WTC11 (cell line): Measurements from ENCODE around the gene HIP1. TPM values are rescaled to one million over a fixed set of nuclear protein-coding genes. Genes with fewer than 3 reads are reported as not detected.
"Not testable (repeated sequence)": the region's sequence is repeated elsewhere in the genome, so short reads cannot be mapped to it uniquely, and the experiment has no call there.

ENCODE experiments used
- ATAC-seq: fragments of 200-7000 bp; cut with Tn5 transposase; 2 replicates; pipeline ENCODE4 v1.10.0; 2021; ENCODE audit warnings: mild to moderate bottlenecking, moderate library complexity
- CTCF ChIA-PET: fragments of 300-600 bp; sonication (Branson Sonifier 250); formaldehyde crosslinking; loops from one replicate; lab custom pipeline; 2021; ENCODE audit warnings: antibody characterized with exemption; lab: Charles Lee
- POLR2A ChIA-PET: fragments of 350-600 bp; sonication (Branson Sonifier 250); formaldehyde crosslinking; loops from one replicate; lab custom pipeline; 2021; ENCODE audit warnings: antibody characterized with exemption; lab: Charles Lee
- DNase-seq: peaks from one replicate; pipeline ENCODE4 v3.0.0; 2021; ENCODE audit warnings: low spot score
- H3K27ac Mint-ChIP-seq: 2 replicates; pipeline ENCODE4 v1.8.0; 2021; ENCODE audit warnings: mixed read lengths
- H3K27me3 Mint-ChIP-seq: 2 replicates; pipeline ENCODE4 v1.8.0; 2021; ENCODE audit warnings: low read depth, mild to moderate bottlenecking, moderate library complexity, mixed read lengths
- H3K36me3 Mint-ChIP-seq: 2 replicates; pipeline ENCODE4 v1.8.0; 2021; ENCODE audit warnings: mixed read lengths
- H3K4me1 Mint-ChIP-seq: 2 replicates; pipeline ENCODE4 v1.8.0; 2022; ENCODE audit warnings: mixed read lengths
- H3K4me3 Mint-ChIP-seq: 2 replicates; pipeline ENCODE4 v1.8.0; 2021; ENCODE audit warnings: mild to moderate bottlenecking, moderate library complexity, mixed read lengths
- H3K9me3 Mint-ChIP-seq: 2 replicates; pipeline ENCODE4 v1.8.0; 2021; ENCODE audit warnings: mixed read lengths
- EMX1 ChIP-seq: fragments of 250-450 bp; sonication (Bioruptor Pico); IDR thresholded peaks from 2 replicates; pipeline ENCODE4 v1.8.0; 2021; ENCODE audit warnings: mild to moderate bottlenecking
- ESRRA ChIP-seq: sonication (generic); formaldehyde crosslinking; IDR thresholded peaks from 2 replicates; pipeline ENCODE4 v1.8.1; 2022; ENCODE audit warnings: mild to moderate bottlenecking, missing genetic modification reagents, borderline replicate concordance
- NFE2L1 ChIP-seq: sonication (generic); formaldehyde crosslinking; IDR thresholded peaks from 2 replicates; pipeline ENCODE4 v1.8.1; 2023; ENCODE audit warnings: missing genetic modification reagents
- NFYB ChIP-seq: sonication (generic); formaldehyde crosslinking; conservative IDR thresholded peaks from 2 replicates; pipeline ENCODE4 v1.8.0; 2022; ENCODE audit warnings: low read depth, missing genetic modification reagents
- SMAD3 ChIP-seq: sonication (generic); formaldehyde crosslinking; IDR thresholded peaks from 2 replicates; pipeline ENCODE4 v1.8.0; 2022; ENCODE audit warnings: missing genetic modification reagents, mild to moderate bottlenecking, borderline replicate concordance
- total RNA-seq: library from RNA; stranded (reverse); gene quantifications from 3 replicates; pipeline ENCODE4 v1.2.3, GENCODE V29; 2021
- TF ChIP-seq, protein P1 (sequence below): sonication (generic); formaldehyde crosslinking; IDR thresholded peaks from 2 replicates; pipeline ENCODE4 v1.8.1; 2023; ENCODE audit warnings: mild to moderate bottlenecking, missing genetic modification reagents, borderline replicate concordance
- TF ChIP-seq, protein P2 (sequence below): fragments of 250-450 bp; sonication (Bioruptor Pico); IDR thresholded peaks from 2 replicates; pipeline ENCODE4 v1.8.0; 2021; ENCODE audit warnings: mild to moderate bottlenecking
- TF ChIP-seq, protein P3 (sequence below): sonication (generic); formaldehyde crosslinking; IDR thresholded peaks from 2 replicates; pipeline ENCODE4 v1.8.1; 2022; ENCODE audit warnings: missing genetic modification reagents, borderline replicate concordance
- TF ChIP-seq, protein P4 (sequence below): sonication (generic); formaldehyde crosslinking; IDR thresholded peaks from 2 replicates; pipeline ENCODE4 v1.8.1; 2022; ENCODE audit warnings: mild to moderate bottlenecking, missing genetic modification reagents, moderate library complexity, borderline replicate concordance
- TF ChIP-seq, protein P5 (sequence below): sonication (generic); formaldehyde crosslinking; IDR thresholded peaks from 2 replicates; pipeline ENCODE4 v1.8.1; 2022; ENCODE audit warnings: mild to moderate bottlenecking, moderate library complexity, missing genetic modification reagents
- TF ChIP-seq, protein P6 (sequence below): sonication (generic); formaldehyde crosslinking; conservative IDR thresholded peaks from 2 replicates; pipeline ENCODE4 v1.8.1; 2022; ENCODE audit warnings: mild to moderate bottlenecking, missing genetic modification reagents

Gene HIP1
- total RNA-seq, 1 experiment from 2014 or later: 75.8 TPM

DNA sequence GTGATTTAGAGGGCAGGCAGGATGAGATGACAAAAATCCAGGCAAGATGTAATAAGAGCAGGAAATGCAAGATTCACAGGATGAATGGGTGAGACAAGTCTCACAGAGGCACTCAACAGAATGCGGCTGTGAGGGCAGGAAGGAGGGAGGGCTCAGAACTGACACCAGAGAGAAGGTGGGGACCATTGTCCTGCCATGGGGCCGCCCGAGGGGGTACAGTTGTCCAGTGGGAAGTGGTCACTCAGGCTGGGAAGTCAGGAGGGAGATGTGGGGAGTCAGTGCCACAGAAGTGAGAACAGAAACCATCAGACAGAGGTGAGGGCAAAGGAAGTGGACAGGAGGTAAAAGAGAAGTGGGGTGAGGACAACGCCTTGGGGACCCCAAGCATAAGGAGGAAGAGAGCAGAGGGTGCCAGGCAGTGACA, 8.9 kb downstream of the HIP1 start:
- Mint-ChIP-seq H3K36me3 (no peaks in the 10 kb centered on the region), H3K4me3 (no peak overlapping the region), H3K27ac (peak overlapping the region; percentile 75), H3K27me3 (no peaks in the 10 kb centered on the region; the same call in 1 of the 2 replicates), H3K9me3 (no peaks in the 10 kb centered on the region), H3K4me1 (peaks cover 31% of the 10 kb centered on the region)
- ATAC-seq (no peak), DNase-seq (no peak)
- ChIA-PET POLR2A (no interaction called here), CTCF (no interaction called here)
- TF ChIP-seq NFE2L1 (no peak), ESRRA (no peak), NFYB (CRISPR knock-in tag) (no peak), EMX1 (CRISPR knock-in tag) (no peak), SMAD3 (CRISPR knock-in tag) (no peak)
- TF ChIP-seq, protein P1, sequence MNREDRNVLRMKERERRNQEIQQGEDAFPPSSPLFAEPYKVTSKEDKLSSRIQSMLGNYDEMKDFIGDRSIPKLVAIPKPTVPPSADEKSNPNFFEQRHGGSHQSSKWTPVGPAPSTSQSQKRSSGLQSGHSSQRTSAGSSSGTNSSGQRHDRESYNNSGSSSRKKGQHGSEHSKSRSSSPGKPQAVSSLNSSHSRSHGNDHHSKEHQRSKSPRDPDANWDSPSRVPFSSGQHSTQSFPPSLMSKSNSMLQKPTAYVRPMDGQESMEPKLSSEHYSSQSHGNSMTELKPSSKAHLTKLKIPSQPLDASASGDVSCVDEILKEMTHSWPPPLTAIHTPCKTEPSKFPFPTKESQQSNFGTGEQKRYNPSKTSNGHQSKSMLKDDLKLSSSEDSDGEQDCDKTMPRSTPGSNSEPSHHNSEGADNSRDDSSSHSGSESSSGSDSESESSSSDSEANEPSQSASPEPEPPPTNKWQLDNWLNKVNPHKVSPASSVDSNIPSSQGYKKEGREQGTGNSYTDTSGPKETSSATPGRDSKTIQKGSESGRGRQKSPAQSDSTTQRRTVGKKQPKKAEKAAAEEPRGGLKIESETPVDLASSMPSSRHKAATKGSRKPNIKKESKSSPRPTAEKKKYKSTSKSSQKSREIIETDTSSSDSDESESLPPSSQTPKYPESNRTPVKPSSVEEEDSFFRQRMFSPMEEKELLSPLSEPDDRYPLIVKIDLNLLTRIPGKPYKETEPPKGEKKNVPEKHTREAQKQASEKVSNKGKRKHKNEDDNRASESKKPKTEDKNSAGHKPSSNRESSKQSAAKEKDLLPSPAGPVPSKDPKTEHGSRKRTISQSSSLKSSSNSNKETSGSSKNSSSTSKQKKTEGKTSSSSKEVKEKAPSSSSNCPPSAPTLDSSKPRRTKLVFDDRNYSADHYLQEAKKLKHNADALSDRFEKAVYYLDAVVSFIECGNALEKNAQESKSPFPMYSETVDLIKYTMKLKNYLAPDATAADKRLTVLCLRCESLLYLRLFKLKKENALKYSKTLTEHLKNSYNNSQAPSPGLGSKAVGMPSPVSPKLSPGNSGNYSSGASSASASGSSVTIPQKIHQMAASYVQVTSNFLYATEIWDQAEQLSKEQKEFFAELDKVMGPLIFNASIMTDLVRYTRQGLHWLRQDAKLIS (CRISPR knock-in tag): no peak
- TF ChIP-seq, protein P2, sequence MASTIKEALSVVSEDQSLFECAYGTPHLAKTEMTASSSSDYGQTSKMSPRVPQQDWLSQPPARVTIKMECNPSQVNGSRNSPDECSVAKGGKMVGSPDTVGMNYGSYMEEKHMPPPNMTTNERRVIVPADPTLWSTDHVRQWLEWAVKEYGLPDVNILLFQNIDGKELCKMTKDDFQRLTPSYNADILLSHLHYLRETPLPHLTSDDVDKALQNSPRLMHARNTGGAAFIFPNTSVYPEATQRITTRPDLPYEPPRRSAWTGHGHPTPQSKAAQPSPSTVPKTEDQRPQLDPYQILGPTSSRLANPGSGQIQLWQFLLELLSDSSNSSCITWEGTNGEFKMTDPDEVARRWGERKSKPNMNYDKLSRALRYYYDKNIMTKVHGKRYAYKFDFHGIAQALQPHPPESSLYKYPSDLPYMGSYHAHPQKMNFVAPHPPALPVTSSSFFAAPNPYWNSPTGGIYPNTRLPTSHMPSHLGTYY (CRISPR knock-in tag): no peak
- TF ChIP-seq, protein P3, sequence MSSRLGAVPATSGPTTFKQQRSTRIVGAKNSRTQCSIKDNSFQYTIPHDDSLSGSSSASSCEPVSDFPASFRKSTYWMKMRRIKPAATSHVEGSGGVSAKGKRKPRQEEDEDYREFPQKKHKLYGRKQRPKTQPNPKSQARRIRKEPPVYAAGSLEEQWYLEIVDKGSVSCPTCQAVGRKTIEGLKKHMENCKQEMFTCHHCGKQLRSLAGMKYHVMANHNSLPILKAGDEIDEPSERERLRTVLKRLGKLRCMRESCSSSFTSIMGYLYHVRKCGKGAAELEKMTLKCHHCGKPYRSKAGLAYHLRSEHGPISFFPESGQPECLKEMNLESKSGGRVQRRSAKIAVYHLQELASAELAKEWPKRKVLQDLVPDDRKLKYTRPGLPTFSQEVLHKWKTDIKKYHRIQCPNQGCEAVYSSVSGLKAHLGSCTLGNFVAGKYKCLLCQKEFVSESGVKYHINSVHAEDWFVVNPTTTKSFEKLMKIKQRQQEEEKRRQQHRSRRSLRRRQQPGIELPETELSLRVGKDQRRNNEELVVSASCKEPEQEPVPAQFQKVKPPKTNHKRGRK (CRISPR knock-in tag): no peak
- TF ChIP-seq, protein P4, sequence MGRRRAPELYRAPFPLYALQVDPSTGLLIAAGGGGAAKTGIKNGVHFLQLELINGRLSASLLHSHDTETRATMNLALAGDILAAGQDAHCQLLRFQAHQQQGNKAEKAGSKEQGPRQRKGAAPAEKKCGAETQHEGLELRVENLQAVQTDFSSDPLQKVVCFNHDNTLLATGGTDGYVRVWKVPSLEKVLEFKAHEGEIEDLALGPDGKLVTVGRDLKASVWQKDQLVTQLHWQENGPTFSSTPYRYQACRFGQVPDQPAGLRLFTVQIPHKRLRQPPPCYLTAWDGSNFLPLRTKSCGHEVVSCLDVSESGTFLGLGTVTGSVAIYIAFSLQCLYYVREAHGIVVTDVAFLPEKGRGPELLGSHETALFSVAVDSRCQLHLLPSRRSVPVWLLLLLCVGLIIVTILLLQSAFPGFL (CRISPR knock-in tag): no peak

DNA sequence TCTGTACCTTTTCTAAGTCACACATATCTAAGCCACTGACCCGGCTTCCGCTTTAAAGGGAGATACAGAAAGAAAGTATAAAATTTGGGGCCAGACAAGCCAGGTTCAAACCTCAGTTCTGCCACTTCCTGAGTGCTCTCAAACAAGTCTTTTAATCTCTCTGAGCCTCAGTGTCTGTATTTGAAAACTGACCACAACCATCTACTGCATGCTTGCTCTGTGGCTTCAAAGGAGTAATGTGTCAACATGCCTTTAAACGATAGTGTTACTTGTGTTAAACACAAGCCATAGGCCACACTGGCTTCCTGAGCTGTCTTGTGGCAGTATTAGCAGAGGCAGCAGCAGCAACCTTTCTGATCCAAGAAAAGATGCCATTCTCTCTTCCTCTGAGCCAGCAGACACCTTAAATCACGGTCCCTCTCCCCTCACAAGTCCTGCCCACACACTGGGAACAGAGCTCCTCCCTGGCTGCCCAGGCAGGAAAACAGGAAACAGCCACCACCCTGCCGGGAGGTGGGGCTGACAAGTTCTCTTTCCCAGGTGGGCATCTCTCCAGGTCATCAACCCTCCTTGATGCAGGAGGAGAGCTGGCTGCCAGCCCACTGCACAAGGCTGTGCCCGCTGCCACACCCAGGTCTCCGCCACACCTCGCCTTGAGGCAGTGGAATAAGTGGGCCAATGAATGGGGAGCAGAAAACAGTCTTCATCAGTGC, 10.7 kb downstream of the HIP1 start:
- POLR2A ChIA-PET: interaction anchor here (0.6 kb wide), 1 partner anchor 26 kb away, joined by 4 read pairs; no protein-coding TSS in a partner anchor
- TF ChIP-seq, protein P5, sequence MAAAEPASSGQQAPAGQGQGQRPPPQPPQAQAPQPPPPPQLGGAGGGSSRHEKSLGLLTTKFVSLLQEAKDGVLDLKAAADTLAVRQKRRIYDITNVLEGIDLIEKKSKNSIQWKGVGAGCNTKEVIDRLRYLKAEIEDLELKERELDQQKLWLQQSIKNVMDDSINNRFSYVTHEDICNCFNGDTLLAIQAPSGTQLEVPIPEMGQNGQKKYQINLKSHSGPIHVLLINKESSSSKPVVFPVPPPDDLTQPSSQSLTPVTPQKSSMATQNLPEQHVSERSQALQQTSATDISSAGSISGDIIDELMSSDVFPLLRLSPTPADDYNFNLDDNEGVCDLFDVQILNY (CRISPR knock-in tag): no peak
- TF ChIP-seq, protein P6, sequence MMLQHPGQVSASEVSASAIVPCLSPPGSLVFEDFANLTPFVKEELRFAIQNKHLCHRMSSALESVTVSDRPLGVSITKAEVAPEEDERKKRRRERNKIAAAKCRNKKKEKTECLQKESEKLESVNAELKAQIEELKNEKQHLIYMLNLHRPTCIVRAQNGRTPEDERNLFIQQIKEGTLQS: no peak
- TF ChIP-seq, all 79 proteins: peak for 0
- CTCF ChIA-PET: interaction anchor here (0.9 to 1.1 kb wide), 2 partner anchors 12 to 15 kb away, joined by 3 to 7 read pairs; no protein-coding TSS in a partner anchor
- Mint-ChIP-seq H3K27me3 (no peaks in the 10 kb centered on the region; the same call in 1 of the 2 replicates), H3K9me3 (no peaks in the 10 kb centered on the region), H3K4me1 (peaks cover 27% of the 10 kb centered on the region), H3K27ac (peak overlapping the region; percentile 83; the same call in 1 of the 2 replicates), H3K36me3 (no peaks in the 10 kb centered on the region), H3K4me3 (no peak overlapping the region)
- ATAC-seq (peak; percentile 80), DNase-seq (no peak)

DNA sequence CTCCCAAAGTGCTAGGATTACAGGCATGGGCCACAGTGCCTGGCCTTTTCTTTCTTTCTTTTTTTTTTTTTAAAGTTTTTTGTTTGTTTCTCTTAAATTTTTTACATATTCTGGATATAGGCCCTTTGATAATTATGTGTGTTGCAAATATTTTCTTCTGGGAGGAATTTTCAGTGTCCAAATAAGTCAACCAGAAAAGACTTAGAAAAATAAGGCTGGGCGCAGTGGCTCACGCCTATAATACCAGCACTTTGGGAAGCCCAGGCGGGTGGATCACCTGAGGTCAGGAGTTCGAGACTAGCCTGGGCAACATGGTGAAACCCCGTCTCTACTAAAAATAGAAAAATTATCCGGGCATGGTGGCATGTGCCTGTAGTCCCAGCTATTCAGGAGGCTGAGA, 11.4 kb downstream of the HIP1 start:
- H3K27ac Mint-ChIP-seq, H3K27me3 Mint-ChIP-seq, CTCF ChIA-PET, POLR2A ChIA-PET, H3K36me3 Mint-ChIP-seq, DNase-seq, H3K4me3 Mint-ChIP-seq, ATAC-seq, H3K9me3 Mint-ChIP-seq: not testable (repeated sequence)
- H3K4me1 Mint-ChIP-seq: peaks cover 27% of the 10 kb centered on the region
